GM12891 (cell line): ENCODE results near the gene CASTOR1.

ENCODE experiments used
- POLR2A ChIP-seq: IDR thresholded peaks from 2 replicates; pipeline ENCODE4 v1.6.1; 2011; ENCODE audit warnings: low read depth, low read length, control low read depth
- POLR2AphosphoS5 ChIP-seq: IDR thresholded peaks from 2 replicates; pipeline ENCODE4 v1.6.1; 2011; ENCODE audit warnings: low read depth, low read length, control low read depth
- SPI1 ChIP-seq: IDR thresholded peaks from 2 replicates; pipeline ENCODE4 v1.6.1; 2011; ENCODE audit warnings: low read depth, low read length, control low read depth
- TAF1 ChIP-seq: IDR thresholded peaks from 2 replicates; pipeline ENCODE4 v1.6.1; 2011; ENCODE audit warnings: low read depth, low read length, control low read depth

DNA sequence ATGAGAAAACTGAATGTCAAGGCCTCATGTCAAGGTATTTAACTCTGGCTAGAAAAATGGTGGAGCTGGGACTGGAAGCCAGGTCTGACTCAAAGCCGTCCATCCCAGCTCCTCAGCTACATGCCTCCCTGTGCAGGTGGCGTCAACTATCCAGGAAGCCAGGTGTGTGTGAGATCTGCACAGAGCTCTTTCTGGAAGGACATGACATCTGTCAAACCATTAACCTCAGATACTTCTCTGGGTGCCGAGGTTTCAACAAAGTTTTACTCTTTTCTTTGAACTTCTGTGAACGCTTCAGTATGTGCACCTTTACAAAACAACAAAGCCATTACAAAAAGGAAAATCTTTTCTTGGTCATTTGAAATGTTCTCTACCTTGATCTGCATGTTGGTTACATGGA is 7.0 kb upstream of the CASTOR1 start:
- TF ChIP-seq POLR2AphosphoS5 (no peak), POLR2A (no peak), SPI1 (no peak), TAF1 (no peak)
